Body of pancreas (tissue), 4 donors: ENCODE results near the gene CHEK1.

Source experiments
- CTCF ChIP-seq, 7 experiments: fragments of 450-650 bp in 4 of 7; fragments of 200-600 bp in 3 of 7; sonication (generic) in 3 of 7; IDR thresholded peaks; one replicate each; pipeline ENCODE4 v1.5.1; 2016 to 2019; ENCODE audit warnings: antibody characterized with exemption in 7 of 7
- POLR2A ChIP-seq, 3 donors: fragments of 450-650 bp; IDR thresholded peaks; one replicate each; pipeline ENCODE4 v1.6.1; 2016; ENCODE audit warnings: antibody characterized with exemption in 3 of 3, mild to moderate bottlenecking in 2 of 3

- TF ChIP-seq CTCF (IDR thresholded peaks at IDR 0.05) (no peak), POLR2A (IDR thresholded peaks at IDR 0.05) (no peak)
Measured at GRCh38 chr11:125701018-125701610, 76.2 kb downstream of the CHEK1 start.
